ENCODE data around the gene CDKN2D.
"Not testable (repeated sequence)": the region's sequence is repeated elsewhere in the genome, so short reads cannot be mapped to it uniquely, and the experiment has no call there.

CDKN2D gene

DNA sequence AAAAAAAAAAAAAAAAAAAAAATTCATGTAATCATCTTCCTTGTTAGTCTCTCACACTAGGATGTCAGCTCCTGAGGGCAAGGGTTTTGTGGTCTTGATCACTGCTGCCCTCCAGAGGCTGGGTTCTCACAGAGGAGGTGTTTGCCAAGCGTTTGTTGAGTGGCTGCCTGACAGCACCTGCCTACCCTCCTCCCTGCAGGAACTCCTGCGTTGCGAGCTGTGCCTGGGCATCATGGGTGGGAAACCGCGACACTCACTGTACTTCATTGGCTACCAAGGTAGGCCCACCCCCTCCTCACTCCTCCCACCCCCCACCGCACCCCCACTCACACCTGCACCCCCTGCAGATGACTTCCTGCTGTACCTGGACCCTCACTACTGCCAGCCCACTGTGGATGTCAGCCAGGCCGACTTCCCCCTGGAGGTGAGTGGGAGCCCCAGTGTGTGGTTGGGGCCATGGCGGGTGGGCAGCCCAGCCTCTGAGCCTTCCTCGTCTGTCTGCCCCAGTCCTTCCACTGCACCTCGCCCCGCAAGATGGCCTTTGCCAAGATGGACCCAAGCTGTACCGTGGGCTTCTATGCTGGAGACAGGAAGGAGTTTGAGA is 17.0 kb downstream of the CDKN2D start:
- H3K4me3 ChIP-seq (ENCODE audit: low read depth, low read length): no peak overlapping the region
- TF ChIP-seq, protein P1, sequence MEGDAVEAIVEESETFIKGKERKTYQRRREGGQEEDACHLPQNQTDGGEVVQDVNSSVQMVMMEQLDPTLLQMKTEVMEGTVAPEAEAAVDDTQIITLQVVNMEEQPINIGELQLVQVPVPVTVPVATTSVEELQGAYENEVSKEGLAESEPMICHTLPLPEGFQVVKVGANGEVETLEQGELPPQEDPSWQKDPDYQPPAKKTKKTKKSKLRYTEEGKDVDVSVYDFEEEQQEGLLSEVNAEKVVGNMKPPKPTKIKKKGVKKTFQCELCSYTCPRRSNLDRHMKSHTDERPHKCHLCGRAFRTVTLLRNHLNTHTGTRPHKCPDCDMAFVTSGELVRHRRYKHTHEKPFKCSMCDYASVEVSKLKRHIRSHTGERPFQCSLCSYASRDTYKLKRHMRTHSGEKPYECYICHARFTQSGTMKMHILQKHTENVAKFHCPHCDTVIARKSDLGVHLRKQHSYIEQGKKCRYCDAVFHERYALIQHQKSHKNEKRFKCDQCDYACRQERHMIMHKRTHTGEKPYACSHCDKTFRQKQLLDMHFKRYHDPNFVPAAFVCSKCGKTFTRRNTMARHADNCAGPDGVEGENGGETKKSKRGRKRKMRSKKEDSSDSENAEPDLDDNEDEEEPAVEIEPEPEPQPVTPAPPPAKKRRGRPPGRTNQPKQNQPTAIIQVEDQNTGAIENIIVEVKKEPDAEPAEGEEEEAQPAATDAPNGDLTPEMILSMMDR (IDR thresholded peaks at IDR 0.05; ENCODE audit: insufficient read depth, low read length, missing control alignments): no peak
- DNase-seq (ENCODE audit: low read depth, low spot score): no peak
- CTCF ChIA-PET: interaction anchor here (0.6 to 3.7 kb wide), 10 partner anchors 9 to 147 kb away, joined by 3 to 21 read pairs (median 4); no protein-coding TSS in a partner anchor
- POLR2A ChIA-PET: interaction anchor here (0.6 kb wide), 1 partner anchor 17 kb away, joined by 5 read pairs; no protein-coding TSS in a partner anchor

GRCh38 chr19:10551006-10551405 is 17.8 kb downstream of the CDKN2D start:
- ChIA-PET POLR2A (interaction anchor here (0.6 kb wide), 1 partner anchor 16 kb away, joined by 5 read pairs; no protein-coding TSS in a partner anchor), CTCF (interaction anchor here (1.0 to 3.7 kb wide), 5 partner anchors 11 to 67 kb away, joined by 3 to 21 read pairs (median 3); no protein-coding TSS in a partner anchor)
- not testable (repeated sequence) for H3K4me3 ChIP-seq (ENCODE audit: low read depth, low read length); DNase-seq (ENCODE audit: low read depth, low spot score)

DNA sequence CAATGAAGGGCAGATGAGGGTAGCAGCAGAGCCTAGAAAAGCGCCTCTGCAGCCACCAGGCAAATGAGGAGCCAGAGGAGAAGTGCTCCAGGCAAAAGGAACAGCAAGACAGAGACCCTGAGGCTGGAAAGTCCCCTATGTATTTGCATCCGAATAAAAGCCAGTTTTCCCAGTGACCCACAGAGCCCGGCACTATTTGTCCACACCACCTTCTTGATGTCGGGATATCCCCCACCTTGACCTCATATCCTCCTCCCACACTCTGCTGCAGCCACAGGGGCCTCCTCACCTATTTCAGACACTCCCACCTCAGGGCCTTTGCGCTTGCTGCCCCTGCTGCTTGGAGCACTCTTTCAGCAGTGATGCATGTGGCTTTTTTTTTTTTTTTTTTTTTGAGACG is 18.4 kb downstream of the CDKN2D start:
- ChIA-PET CTCF (interaction anchor here (1.2 to 3.7 kb wide), 3 partner anchors 11 to 66 kb away, joined by 3 to 21 read pairs (median 14); no protein-coding TSS in a partner anchor), POLR2A (no interaction called here)
- TF ChIP-seq, protein P1 (IDR thresholded peaks at IDR 0.05; ENCODE audit: insufficient read depth, low read length, missing control alignments): no peak
- no peak for DNase-seq (ENCODE audit: low read depth, low spot score)
- no peak overlapping the region for H3K4me3 ChIP-seq (ENCODE audit: low read depth, low read length)

DNA sequence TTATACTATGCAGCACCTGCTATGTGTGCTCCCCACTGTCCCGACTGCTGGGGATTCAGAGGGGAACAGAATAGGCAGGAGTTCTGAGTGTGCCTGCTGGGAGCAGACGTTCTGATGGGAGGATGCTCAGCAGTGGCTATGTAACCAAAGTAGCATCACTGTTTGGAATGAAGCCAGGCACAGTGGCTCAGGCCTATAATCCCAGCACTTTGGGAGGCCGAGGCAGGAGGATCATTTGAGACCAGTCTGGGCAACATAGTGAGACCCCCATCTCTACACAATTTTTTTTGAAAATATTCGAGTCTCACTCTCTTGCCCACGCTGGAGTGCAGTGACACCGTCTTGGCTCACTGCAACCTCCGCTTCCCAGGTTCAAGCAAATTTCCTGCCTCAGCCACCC is 19.0 kb downstream of the CDKN2D start:
- DNase-seq (ENCODE audit: low read depth, low spot score): no peak
- ChIA-PET POLR2A (no interaction called here), CTCF (interaction anchor here (3.7 kb wide), 1 partner anchor 12 kb away, joined by 14 read pairs; no protein-coding TSS in a partner anchor)
- H3K4me3 ChIP-seq (ENCODE audit: low read depth, low read length): no peak overlapping the region
- TF ChIP-seq, protein P1 (IDR thresholded peaks at IDR 0.05; ENCODE audit: insufficient read depth, low read length, missing control alignments): no peak

DNA sequence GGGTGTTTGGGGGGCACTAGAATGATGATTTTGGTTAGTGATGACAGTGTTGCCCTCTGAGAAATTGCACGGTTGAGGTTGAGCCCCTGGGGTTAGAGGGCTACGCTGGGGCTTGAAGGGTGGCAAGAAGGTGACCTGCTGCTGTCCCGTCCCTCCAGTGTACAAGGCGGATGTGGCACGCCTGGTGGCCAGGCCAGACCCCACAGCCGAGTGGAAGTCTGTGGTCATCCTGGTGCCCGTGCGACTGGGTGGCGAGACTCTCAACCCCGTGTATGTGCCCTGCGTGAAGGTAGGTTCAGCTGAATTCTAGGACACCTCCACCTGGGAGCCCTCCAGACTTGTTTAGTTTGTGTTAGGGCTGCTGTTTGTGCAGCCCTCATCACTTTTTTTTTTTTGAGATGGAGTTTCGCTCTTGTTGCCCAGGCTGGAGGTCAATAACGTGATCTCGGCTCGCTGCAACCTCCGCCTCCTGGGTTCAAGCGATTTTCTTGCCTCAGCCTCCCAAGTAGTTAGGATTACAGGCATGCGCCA is 20.0 kb downstream of the CDKN2D start:
- H3K4me3 ChIP-seq (ENCODE audit: low read depth, low read length): no peak overlapping the region
- DNase-seq (ENCODE audit: low read depth, low spot score): no peak
- POLR2A ChIA-PET: no interaction called here
- TF ChIP-seq, protein P1 (IDR thresholded peaks at IDR 0.05; ENCODE audit: insufficient read depth, low read length, missing control alignments): no peak
- CTCF ChIA-PET: interaction anchor here (1.0 kb wide), 1 partner anchor 14 kb away, joined by 4 read pairs; no protein-coding TSS in a partner anchor

DNA sequence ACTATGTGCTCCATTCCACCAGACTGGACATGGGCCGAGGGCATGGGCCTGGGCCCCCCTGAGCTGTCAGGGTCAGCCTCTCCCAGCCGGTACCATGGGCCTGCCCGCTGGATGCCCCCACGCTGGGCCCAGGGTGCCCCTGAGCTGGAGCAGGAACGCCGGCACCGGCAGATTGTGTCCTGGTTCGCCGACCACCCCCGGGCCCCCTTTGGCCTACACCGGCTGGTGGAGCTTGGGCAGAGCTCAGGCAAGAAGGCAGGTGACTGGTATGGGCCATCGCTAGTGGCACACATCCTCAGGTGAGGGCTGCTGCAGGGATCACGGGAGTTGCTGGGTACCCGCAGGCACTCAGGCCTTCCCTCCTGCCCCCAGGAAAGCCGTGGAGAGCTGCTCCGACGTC is 22.0 kb downstream of the CDKN2D start:
- no peak overlapping the region for H3K4me3 ChIP-seq (ENCODE audit: low read depth, low read length)
- ChIA-PET CTCF (interaction anchor here (1.5 to 2.3 kb wide), 4 partner anchors 13 to 97 kb away, joined by 4 to 7 read pairs (median 4); partner anchors contain the start of gene KRI1), POLR2A (no interaction called here)
- no peak for DNase-seq (ENCODE audit: low read depth, low spot score)
- TF ChIP-seq, protein P1 (IDR thresholded peaks at IDR 0.05; ENCODE audit: insufficient read depth, low read length, missing control alignments): no peak
